PFSK-1 (cell line): ENCODE data around the gene MTMR12.

ENCODE experiments used
- FOXP2 ChIP-seq: optimal IDR thresholded peaks from 2 replicates; pipeline ENCODE3; 2011; ENCODE audit warnings: borderline replicate concordance, control low read depth, inconsistent platforms; ENCODE audit not compliant: insufficient read depth; ENCODE audit errors: extremely low read length, extremely low read depth
- POLR2AphosphoS5 ChIP-seq: IDR thresholded peaks from 2 replicates; pipeline ENCODE4 v1.6.1; 2012; ENCODE audit warnings: low read depth, mild to moderate bottlenecking, control low read depth, low read length, moderate library complexity
- REST ChIP-seq, 2 experiments: IDR thresholded peaks; 2 replicates each; pipeline versions ENCODE4 v1.6.1 to v1.8.0; 2011 to 2012; ENCODE audit warnings: low read depth in 2 of 2, low read length in 2 of 2, control low read depth in 1 of 2, inconsistent platforms in 1 of 2, mild to moderate bottlenecking in 1 of 2, moderate library complexity in 1 of 2; ENCODE audit not compliant: insufficient read depth in 1 of 2
- SIN3A ChIP-seq: IDR thresholded peaks from 2 replicates; pipeline ENCODE4 v1.6.1; 2012; ENCODE audit warnings: mild to moderate bottlenecking, low read length, moderate library complexity, borderline replicate concordance; ENCODE audit not compliant: insufficient read depth
- TAF1 ChIP-seq: IDR thresholded peaks from 2 replicates; pipeline ENCODE4 v1.6.1; 2012; ENCODE audit warnings: low read length, control low read depth, borderline replicate concordance; ENCODE audit not compliant: insufficient read depth

GRCh38 chr5:32325062-32325461 is 12.3 kb upstream of the MTMR12 start:
- TF ChIP-seq SIN3A, result no peak
- no peak for TF ChIP-seq TAF1
- no peak for TF ChIP-seq POLR2AphosphoS5
- no peak for TF ChIP-seq REST (IDR thresholded peaks at IDR 0.05; ENCODE audit: insufficient read depth in 1 of 2, low read depth in 2 of 2, low read length in 2 of 2)
- no peak for TF ChIP-seq FOXP2
